Measurements from ENCODE around the gene SERAC1.

Gene SERAC1

DNA sequence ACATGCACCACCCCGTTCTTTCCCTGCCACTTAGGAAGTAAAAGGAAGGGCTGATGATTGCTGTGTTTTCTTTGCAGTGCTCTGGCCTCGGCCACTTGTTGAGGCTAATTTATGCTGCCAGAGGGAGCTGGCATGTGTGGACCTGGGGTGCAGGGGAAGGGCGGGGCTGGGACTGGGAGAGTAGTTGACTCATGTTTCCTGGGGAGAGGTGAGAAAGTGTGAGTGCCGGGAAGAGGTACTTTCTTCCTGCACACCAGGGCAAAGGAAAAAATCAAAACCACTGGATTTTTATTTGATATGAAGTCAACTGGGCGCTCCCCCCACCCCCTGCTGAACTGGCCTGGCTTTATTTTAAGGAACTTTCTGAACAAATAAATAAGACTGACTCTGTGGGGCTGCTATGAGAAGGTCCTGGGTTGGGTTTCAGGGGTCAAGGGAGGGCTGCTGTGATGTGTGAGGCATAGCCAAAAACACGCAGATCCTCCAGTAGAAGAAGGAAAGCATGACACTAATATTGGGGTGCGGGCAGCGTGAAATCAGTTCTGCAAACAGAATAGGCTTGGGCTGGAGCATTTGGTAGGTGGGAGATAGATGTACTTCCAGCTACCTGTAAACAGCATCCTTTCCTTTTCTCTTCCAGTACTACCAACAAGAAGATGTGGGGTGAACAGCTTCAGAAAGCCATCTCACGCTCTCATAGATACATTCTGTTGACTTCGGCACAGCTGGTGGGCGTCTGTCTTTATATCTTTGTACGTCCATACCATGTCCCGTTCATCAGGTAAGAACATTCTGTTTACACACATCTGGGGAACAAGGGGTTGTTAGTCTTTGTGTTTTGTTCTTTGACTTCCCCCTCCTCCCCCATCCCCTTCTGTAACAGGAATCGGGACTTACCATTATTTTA, 98.9 kb downstream of the SERAC1 start:
- ATAC-seq = peak; percentile 79
- TF ChIP-seq, protein P1, sequence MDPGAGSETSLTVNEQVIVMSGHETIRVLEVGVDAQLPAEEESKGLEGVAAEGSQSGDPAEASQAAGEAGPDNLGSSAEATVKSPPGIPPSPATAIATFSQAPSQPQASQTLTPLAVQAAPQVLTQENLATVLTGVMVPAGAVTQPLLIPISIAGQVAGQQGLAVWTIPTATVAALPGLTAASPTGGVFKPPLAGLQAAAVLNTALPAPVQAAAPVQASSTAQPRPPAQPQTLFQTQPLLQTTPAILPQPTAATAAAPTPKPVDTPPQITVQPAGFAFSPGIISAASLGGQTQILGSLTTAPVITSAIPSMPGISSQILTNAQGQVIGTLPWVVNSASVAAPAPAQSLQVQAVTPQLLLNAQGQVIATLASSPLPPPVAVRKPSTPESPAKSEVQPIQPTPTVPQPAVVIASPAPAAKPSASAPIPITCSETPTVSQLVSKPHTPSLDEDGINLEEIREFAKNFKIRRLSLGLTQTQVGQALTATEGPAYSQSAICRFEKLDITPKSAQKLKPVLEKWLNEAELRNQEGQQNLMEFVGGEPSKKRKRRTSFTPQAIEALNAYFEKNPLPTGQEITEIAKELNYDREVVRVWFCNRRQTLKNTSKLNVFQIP (CRISPR knock-in tag; IDR thresholded peaks at IDR 0.05; ENCODE audit: borderline replicate concordance, low read depth) = no peak
- no peak for TF ChIP-seq BACH2 (CRISPR knock-in tag; IDR thresholded peaks at IDR 0.05; ENCODE audit: borderline replicate concordance)
- no peak for TF ChIP-seq TCF4 (CRISPR knock-in tag; IDR thresholded peaks at IDR 0.05; ENCODE audit: borderline replicate concordance)
- TF ChIP-seq, protein P2, sequence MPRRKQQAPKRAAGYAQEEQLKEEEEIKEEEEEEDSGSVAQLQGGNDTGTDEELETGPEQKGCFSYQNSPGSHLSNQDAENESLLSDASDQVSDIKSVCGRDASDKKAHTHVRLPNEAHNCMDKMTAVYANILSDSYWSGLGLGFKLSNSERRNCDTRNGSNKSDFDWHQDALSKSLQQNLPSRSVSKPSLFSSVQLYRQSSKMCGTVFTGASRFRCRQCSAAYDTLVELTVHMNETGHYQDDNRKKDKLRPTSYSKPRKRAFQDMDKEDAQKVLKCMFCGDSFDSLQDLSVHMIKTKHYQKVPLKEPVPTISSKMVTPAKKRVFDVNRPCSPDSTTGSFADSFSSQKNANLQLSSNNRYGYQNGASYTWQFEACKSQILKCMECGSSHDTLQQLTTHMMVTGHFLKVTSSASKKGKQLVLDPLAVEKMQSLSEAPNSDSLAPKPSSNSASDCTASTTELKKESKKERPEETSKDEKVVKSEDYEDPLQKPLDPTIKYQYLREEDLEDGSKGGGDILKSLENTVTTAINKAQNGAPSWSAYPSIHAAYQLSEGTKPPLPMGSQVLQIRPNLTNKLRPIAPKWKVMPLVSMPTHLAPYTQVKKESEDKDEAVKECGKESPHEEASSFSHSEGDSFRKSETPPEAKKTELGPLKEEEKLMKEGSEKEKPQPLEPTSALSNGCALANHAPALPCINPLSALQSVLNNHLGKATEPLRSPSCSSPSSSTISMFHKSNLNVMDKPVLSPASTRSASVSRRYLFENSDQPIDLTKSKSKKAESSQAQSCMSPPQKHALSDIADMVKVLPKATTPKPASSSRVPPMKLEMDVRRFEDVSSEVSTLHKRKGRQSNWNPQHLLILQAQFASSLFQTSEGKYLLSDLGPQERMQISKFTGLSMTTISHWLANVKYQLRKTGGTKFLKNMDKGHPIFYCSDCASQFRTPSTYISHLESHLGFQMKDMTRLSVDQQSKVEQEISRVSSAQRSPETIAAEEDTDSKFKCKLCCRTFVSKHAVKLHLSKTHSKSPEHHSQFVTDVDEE (CRISPR knock-in tag; IDR thresholded peaks at IDR 0.05) = no peak
- TF ChIP-seq PPARA (CRISPR knock-in tag; IDR thresholded peaks at IDR 0.05; ENCODE audit: borderline replicate concordance) = no peak
- TF ChIP-seq, protein P3, sequence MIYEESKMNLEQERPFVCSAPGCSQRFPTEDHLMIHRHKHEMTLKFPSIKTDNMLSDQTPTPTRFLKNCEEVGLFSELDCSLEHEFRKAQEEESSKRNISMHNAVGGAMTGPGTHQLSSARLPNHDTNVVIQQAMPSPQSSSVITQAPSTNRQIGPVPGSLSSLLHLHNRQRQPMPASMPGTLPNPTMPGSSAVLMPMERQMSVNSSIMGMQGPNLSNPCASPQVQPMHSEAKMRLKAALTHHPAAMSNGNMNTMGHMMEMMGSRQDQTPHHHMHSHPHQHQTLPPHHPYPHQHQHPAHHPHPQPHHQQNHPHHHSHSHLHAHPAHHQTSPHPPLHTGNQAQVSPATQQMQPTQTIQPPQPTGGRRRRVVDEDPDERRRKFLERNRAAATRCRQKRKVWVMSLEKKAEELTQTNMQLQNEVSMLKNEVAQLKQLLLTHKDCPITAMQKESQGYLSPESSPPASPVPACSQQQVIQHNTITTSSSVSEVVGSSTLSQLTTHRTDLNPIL (CRISPR knock-in tag; IDR thresholded peaks at IDR 0.05; ENCODE audit: low read depth) = no peak
- no peak for TF ChIP-seq TOX (CRISPR knock-in tag; IDR thresholded peaks at IDR 0.05; ENCODE audit: borderline replicate concordance)
- TF ChIP-seq CSDC2 (CRISPR knock-in tag; IDR thresholded peaks at IDR 0.05) = no peak
- no peak for TF ChIP-seq ISL1 (CRISPR knock-in tag; IDR thresholded peaks at IDR 0.05)
- no peak for TF ChIP-seq ZNF565 (CRISPR knock-in tag; conservative IDR thresholded peaks at IDR 0.05; ENCODE audit: low read depth)
- TF ChIP-seq ZC3H10 (CRISPR knock-in tag; IDR thresholded peaks at IDR 0.05) = no peak
- no peak for TF ChIP-seq OSR1 (CRISPR knock-in tag; IDR thresholded peaks at IDR 0.05)
- no peak for TF ChIP-seq SNAI2 (CRISPR knock-in tag; IDR thresholded peaks at IDR 0.05)
- TF ChIP-seq ZNF70 (CRISPR knock-in tag; IDR thresholded peaks at IDR 0.05) = no peak
- no peak for TF ChIP-seq ESRRG (CRISPR knock-in tag; IDR thresholded peaks at IDR 0.05)
- no peak for TF ChIP-seq GLIS3 (CRISPR knock-in tag; IDR thresholded peaks at IDR 0.05)

DNA sequence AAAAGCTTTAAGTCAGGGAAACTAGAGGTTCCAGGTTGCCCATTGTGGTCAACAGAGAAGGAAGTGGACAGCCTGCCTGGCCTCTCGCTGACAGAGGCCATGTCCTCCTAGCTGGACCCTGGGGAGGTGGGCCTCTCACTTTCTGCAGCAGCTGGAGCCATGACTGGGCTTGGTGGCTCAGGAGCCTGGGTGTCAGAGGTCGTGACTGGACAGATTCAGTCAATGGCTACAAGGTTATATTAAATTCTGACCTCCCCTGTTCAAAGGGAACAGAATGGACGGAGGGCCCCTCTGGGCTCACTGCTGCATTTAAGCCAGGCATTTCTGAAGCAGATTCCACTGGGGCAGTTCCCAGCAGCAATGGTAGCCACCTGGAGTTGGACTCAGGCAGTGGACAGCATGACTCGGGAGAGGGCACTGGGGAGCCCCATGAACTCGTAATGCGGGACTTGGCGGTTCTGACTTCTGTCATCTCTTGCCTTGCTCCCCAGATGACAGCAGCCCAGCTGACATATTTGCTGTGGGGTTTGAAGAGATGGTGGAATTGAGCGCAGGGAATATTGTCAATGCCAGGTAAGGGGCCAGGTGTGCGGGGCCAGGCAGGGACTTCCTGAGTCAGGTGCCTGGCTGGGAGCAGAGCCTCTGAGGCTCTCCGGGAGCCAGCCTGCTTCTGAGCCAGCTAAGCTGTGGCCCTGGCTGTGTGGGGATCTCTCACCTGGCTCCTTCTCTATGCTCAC, 99.7 kb downstream of the SERAC1 start:
- 0 out of 3 replicates have a peak, but pooled peaks have one; percentile 3 for ATAC-seq
- no peak for TF ChIP-seq ZNF8 (CRISPR knock-in tag; IDR thresholded peaks at IDR 0.05)
- TF ChIP-seq RARB (CRISPR knock-in tag; IDR thresholded peaks at IDR 0.05) = no peak
- no peak for TF ChIP-seq BACH2 (CRISPR knock-in tag; IDR thresholded peaks at IDR 0.05; ENCODE audit: borderline replicate concordance)
- TF ChIP-seq ESRRG (CRISPR knock-in tag; IDR thresholded peaks at IDR 0.05) = no peak
- TF ChIP-seq, protein P2 (CRISPR knock-in tag; IDR thresholded peaks at IDR 0.05) = no peak
- TF ChIP-seq, protein P3 (CRISPR knock-in tag; IDR thresholded peaks at IDR 0.05; ENCODE audit: low read depth) = no peak
- TF ChIP-seq ISL1 (CRISPR knock-in tag; IDR thresholded peaks at IDR 0.05) = no peak
- TF ChIP-seq CSDC2 (CRISPR knock-in tag; IDR thresholded peaks at IDR 0.05) = no peak
- no peak for TF ChIP-seq ZC3H10 (CRISPR knock-in tag; IDR thresholded peaks at IDR 0.05)
- TF ChIP-seq, protein P4, sequence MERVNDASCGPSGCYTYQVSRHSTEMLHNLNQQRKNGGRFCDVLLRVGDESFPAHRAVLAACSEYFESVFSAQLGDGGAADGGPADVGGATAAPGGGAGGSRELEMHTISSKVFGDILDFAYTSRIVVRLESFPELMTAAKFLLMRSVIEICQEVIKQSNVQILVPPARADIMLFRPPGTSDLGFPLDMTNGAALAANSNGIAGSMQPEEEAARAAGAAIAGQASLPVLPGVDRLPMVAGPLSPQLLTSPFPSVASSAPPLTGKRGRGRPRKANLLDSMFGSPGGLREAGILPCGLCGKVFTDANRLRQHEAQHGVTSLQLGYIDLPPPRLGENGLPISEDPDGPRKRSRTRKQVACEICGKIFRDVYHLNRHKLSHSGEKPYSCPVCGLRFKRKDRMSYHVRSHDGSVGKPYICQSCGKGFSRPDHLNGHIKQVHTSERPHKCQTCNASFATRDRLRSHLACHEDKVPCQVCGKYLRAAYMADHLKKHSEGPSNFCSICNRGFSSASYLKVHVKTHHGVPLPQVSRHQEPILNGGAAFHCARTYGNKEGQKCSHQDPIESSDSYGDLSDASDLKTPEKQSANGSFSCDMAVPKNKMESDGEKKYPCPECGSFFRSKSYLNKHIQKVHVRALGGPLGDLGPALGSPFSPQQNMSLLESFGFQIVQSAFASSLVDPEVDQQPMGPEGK (CRISPR knock-in tag; IDR thresholded peaks at IDR 0.05; ENCODE audit: borderline replicate concordance) = no peak
- TF ChIP-seq, protein P5, sequence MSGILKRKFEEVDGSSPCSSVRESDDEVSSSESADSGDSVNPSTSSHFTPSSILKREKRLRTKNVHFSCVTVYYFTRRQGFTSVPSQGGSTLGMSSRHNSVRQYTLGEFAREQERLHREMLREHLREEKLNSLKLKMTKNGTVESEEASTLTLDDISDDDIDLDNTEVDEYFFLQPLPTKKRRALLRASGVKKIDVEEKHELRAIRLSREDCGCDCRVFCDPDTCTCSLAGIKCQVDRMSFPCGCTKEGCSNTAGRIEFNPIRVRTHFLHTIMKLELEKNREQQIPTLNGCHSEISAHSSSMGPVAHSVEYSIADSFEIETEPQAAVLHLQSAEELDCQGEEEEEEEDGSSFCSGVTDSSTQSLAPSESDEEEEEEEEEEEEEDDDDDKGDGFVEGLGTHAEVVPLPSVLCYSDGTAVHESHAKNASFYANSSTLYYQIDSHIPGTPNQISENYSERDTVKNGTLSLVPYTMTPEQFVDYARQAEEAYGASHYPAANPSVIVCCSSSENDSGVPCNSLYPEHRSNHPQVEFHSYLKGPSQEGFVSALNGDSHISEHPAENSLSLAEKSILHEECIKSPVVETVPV (CRISPR knock-in tag; IDR thresholded peaks at IDR 0.05) = no peak
- TF ChIP-seq TOX (CRISPR knock-in tag; IDR thresholded peaks at IDR 0.05; ENCODE audit: borderline replicate concordance) = no peak
